Right hindlimb (tissue), 1 donor: ENCODE data around the gene DOK7.

Source experiments
- DNase-seq: peaks from one replicate; pipeline ENCODE4 v3.0.0-alpha.2; 2018

Gene DOK7

GRCh38 chr4:3492741-3493719, 29.9 kb downstream of the DOK7 start:
- no peak for DNase-seq

- no peak for DNase-seq
Measured at GRCh38 chr4:3493720-3494461, 30.8 kb downstream of the DOK7 start.

- no peak for DNase-seq
Measured at GRCh38 chr4:3494462-3494871, 31.4 kb downstream of the DOK7 start.

GRCh38 chr4:3495204-3495975, 32.3 kb downstream of the DOK7 start:
- no peak for DNase-seq

GRCh38 chr4:3496021-3496420, 32.9 kb downstream of the DOK7 start:
- no peak for DNase-seq

- DNase-seq, result no peak
Measured at GRCh38 chr4:3497095-3497494, 34.0 kb downstream of the DOK7 start.

- no peak for DNase-seq
Measured at GRCh38 chr4:3497523-3498389, 34.6 kb downstream of the DOK7 start.

- no peak for DNase-seq
Measured at GRCh38 chr4:3498407-3498806, 35.3 kb downstream of the DOK7 start.

GRCh38 chr4:3498901-3499510, 35.9 kb downstream of the DOK7 start:
- DNase-seq, result no peak

GRCh38 chr4:3499710-3500109, 36.6 kb downstream of the DOK7 start:
- no peak for DNase-seq

- DNase-seq, result no peak
Measured at GRCh38 chr4:3500111-3500510, 37.0 kb downstream of the DOK7 start.

- DNase-seq, result no peak
Measured at GRCh38 chr4:3500634-3501101, 37.6 kb downstream of the DOK7 start.

- DNase-seq, result no peak
Measured at GRCh38 chr4:3501126-3501824, 38.2 kb downstream of the DOK7 start.

- no peak for DNase-seq
Measured at GRCh38 chr4:3501825-3502425, 38.8 kb downstream of the DOK7 start.

GRCh38 chr4:3502941-3503936, 40.1 kb downstream of the DOK7 start:
- no peak for DNase-seq

GRCh38 chr4:3505231-3505630, 42.1 kb downstream of the DOK7 start:
- DNase-seq, result no peak

- DNase-seq, result no peak
Measured at GRCh38 chr4:3508542-3508941, 45.4 kb downstream of the DOK7 start.

GRCh38 chr4:3510481-3510880, 47.4 kb downstream of the DOK7 start:
- DNase-seq, result no peak

- DNase-seq, result no peak
Measured at GRCh38 chr4:3511187-3511586, 48.1 kb downstream of the DOK7 start.
